Esophagus muscularis mucosa (tissue), 3 donors: ENCODE measurements around the gene FAM25A.
"Not testable (repeated sequence)": the region's sequence is repeated elsewhere in the genome, so short reads cannot be mapped to it uniquely, and the experiment has no call there.

Experiments used
- POLR2A ChIP-seq: fragments of 450-650 bp; IDR thresholded peaks from one replicate; pipeline ENCODE4 v1.6.1; 2017; ENCODE audit warnings: antibody characterized with exemption, moderate library complexity, mild to moderate bottlenecking, low read depth
- TF ChIP-seq, protein P1 (sequence below), 3 experiments: fragments of 200-600 bp in 2 of 3; fragments of 450-650 bp in 1 of 3; sonication (generic) in 2 of 3; IDR thresholded peaks; one replicate each; pipeline ENCODE4 v1.5.1; 2017 to 2019; ENCODE audit warnings: antibody characterized with exemption in 3 of 3, mild to moderate bottlenecking in 2 of 3, moderate library complexity in 1 of 3

DNA sequence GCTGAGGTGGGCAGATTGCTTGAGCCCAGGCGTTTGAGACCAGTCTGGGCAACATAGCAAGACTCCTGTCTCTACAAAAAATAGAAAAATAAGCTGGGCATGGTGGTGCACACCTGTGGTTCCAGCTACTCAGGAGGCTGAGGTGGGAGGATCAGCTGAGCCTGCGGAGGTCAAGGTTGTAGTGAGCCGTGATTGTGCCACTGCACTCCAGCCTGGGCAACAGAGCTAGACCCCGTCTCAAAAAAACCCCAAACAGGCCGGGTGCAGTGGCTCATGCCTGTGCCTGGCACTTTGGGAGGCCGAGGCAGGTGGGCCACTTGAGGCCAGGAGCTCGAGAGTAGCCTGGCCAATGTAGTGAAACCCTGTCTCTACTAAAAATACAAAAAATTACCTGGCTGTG is 23.5 kb downstream of the FAM25A start:
- TF ChIP-seq, protein P1, sequence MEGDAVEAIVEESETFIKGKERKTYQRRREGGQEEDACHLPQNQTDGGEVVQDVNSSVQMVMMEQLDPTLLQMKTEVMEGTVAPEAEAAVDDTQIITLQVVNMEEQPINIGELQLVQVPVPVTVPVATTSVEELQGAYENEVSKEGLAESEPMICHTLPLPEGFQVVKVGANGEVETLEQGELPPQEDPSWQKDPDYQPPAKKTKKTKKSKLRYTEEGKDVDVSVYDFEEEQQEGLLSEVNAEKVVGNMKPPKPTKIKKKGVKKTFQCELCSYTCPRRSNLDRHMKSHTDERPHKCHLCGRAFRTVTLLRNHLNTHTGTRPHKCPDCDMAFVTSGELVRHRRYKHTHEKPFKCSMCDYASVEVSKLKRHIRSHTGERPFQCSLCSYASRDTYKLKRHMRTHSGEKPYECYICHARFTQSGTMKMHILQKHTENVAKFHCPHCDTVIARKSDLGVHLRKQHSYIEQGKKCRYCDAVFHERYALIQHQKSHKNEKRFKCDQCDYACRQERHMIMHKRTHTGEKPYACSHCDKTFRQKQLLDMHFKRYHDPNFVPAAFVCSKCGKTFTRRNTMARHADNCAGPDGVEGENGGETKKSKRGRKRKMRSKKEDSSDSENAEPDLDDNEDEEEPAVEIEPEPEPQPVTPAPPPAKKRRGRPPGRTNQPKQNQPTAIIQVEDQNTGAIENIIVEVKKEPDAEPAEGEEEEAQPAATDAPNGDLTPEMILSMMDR (IDR thresholded peaks at IDR 0.05) = not testable (repeated sequence)
- not testable (repeated sequence) for TF ChIP-seq POLR2A
